H9 (cell line): Measurements from ENCODE around the gene ITPR3. TPM values are rescaled to one million over a fixed set of nuclear protein-coding genes. Genes with fewer than 3 reads are reported as not detected.

Experiments
- DNase-seq: peaks from one replicate; pipeline ENCODE4 v3.0.0-alpha.2; 2017
- H2AFZ ChIP-seq: one replicate; pipeline ENCODE4 v1.6.1; 2013; ENCODE audit warnings: mild to moderate bottlenecking, low read length, control low read depth, moderate library complexity
- H2AK5ac ChIP-seq: 2 replicates; pipeline ENCODE4 v1.6.1; 2013; ENCODE audit warnings: low read length, control low read depth, mixed read lengths; ENCODE audit not compliant: insufficient read length
- H2BK120ac ChIP-seq: one replicate; pipeline ENCODE4 v1.6.1; 2013; ENCODE audit warnings: low read depth, mild to moderate bottlenecking, low read length, control low read depth, inconsistent platforms; ENCODE audit not compliant: poor library complexity, severe bottlenecking
- H2BK12ac ChIP-seq: 2 replicates; pipeline ENCODE4 v1.6.1; 2013; ENCODE audit warnings: low read length, control low read depth, mixed read lengths, low read depth; ENCODE audit not compliant: insufficient read length
- H2BK15ac ChIP-seq: 2 replicates; pipeline ENCODE4 v1.6.1; 2013; ENCODE audit warnings: low read depth, low read length, control low read depth
- H2BK20ac ChIP-seq: one replicate; pipeline ENCODE4 v1.6.1; 2013; ENCODE audit warnings: low read depth, mild to moderate bottlenecking, low read length, control low read depth, inconsistent platforms; ENCODE audit not compliant: poor library complexity, severe bottlenecking
- H2BK5ac ChIP-seq: 2 replicates; pipeline ENCODE4 v1.6.1; 2013; ENCODE audit warnings: low read length, control low read depth, mixed read lengths; ENCODE audit not compliant: insufficient read length
- H3K14ac ChIP-seq: 2 replicates; pipeline ENCODE4 v1.6.1; 2013; ENCODE audit warnings: low read length, control low read depth; ENCODE audit not compliant: insufficient read depth
- H3K18ac ChIP-seq: 2 replicates; pipeline ENCODE4 v1.6.1; 2013; ENCODE audit warnings: low read depth, mild to moderate bottlenecking, mixed read lengths, low read length, control low read depth; ENCODE audit not compliant: insufficient read length
- H3K23ac ChIP-seq: 2 replicates; pipeline ENCODE4 v1.6.1; 2013; ENCODE audit warnings: low read length, control low read depth, mixed read lengths, low read depth; ENCODE audit not compliant: insufficient read length
- H3K23me2 ChIP-seq: 2 replicates; pipeline ENCODE4 v1.6.1; 2013; ENCODE audit warnings: low read depth, mild to moderate bottlenecking, mixed read lengths, low read length, control low read depth; ENCODE audit not compliant: insufficient read length, poor library complexity, severe bottlenecking
- H3K27ac ChIP-seq: 2 replicates; pipeline ENCODE4 v1.5.1; 2013; ENCODE audit warnings: low read length, control low read depth, mixed read lengths, low read depth; ENCODE audit not compliant: insufficient read length
- H3K27me3 ChIP-seq: 2 replicates; pipeline ENCODE4 v1.6.1; 2013; ENCODE audit warnings: low read length, control low read depth, inconsistent platforms; ENCODE audit not compliant: insufficient read depth
- H3K4ac ChIP-seq: 2 replicates; pipeline ENCODE4 v1.6.1; 2013; ENCODE audit warnings: low read depth, mild to moderate bottlenecking, control low read depth, inconsistent platforms, low read length, moderate library complexity
- H3K4me1 ChIP-seq: 2 replicates; pipeline ENCODE4 v1.6.1; 2013; ENCODE audit warnings: low read length, control low read depth, inconsistent platforms; ENCODE audit not compliant: insufficient read depth
- H3K4me2 ChIP-seq: 2 replicates; pipeline ENCODE4 v1.6.1; 2013; ENCODE audit warnings: low read length, control low read depth, mixed read lengths; ENCODE audit not compliant: insufficient read length, insufficient read depth
- H3K56ac ChIP-seq: 2 replicates; pipeline ENCODE4 v1.6.1; 2013; ENCODE audit warnings: low read depth, mild to moderate bottlenecking, mixed read lengths, low read length, control low read depth; ENCODE audit not compliant: insufficient read length
- H3K79me1 ChIP-seq: 2 replicates; pipeline ENCODE4 v1.6.1; 2013; ENCODE audit warnings: low read depth, mild to moderate bottlenecking, moderate library complexity, low read length, control low read depth, inconsistent platforms; ENCODE audit not compliant: insufficient read depth, poor library complexity, severe bottlenecking
- H3K79me2 ChIP-seq: 2 replicates; pipeline ENCODE4 v1.6.1; 2013; ENCODE audit warnings: low read length, control low read depth, inconsistent platforms; ENCODE audit not compliant: insufficient read depth
- H3K9ac ChIP-seq: 2 replicates; pipeline ENCODE4 v1.6.1; 2013; ENCODE audit warnings: low read length, control low read depth, mixed read lengths; ENCODE audit not compliant: insufficient read length; ENCODE audit errors: extremely low read depth
- H3K9me3 ChIP-seq: one replicate; pipeline ENCODE4 v1.6.1; 2013; ENCODE audit warnings: low read depth, low read length, inconsistent platforms; ENCODE audit not compliant: control insufficient read depth
- H3T11ph ChIP-seq: one replicate; pipeline ENCODE4 v1.6.1; 2013; ENCODE audit warnings: mild to moderate bottlenecking, low read length, control low read depth, inconsistent platforms
- H4K20me1 ChIP-seq: one replicate; pipeline ENCODE4 v1.6.1; 2013; ENCODE audit not compliant: control insufficient read depth, insufficient read length, insufficient read depth
- H4K5ac ChIP-seq: 2 replicates; pipeline ENCODE4 v1.6.1; 2013; ENCODE audit warnings: low read depth, mild to moderate bottlenecking, mixed read lengths, low read length, control low read depth; ENCODE audit not compliant: insufficient read length
- H4K8ac ChIP-seq: replicated peaks from 2 replicates; pipeline ENCODE4 v1.6.1; 2013; ENCODE audit warnings: low read length, control low read depth, mixed read lengths, low read depth; ENCODE audit not compliant: insufficient read length
- H4K91ac ChIP-seq: 2 replicates; pipeline ENCODE4 v1.6.1; 2013; ENCODE audit warnings: low read depth, mild to moderate bottlenecking, moderate library complexity, mixed read lengths, low read length, control low read depth; ENCODE audit not compliant: insufficient read length
- H3K27ac Mint-ChIP-seq, 3 experiments: 2 replicates in 2 of 3; 3 replicates in 1 of 3; pipeline ENCODE4 v1.8.0; 2020 to 2021; ENCODE audit warnings: mixed read lengths in 3 of 3, mild to moderate bottlenecking in 1 of 3, moderate library complexity in 1 of 3
- H3K27me3 Mint-ChIP-seq: 2 replicates; pipeline ENCODE4 v1.8.0; 2021; ENCODE audit warnings: low read depth, mild to moderate bottlenecking, moderate library complexity, mixed read lengths
- H3K36me3 Mint-ChIP-seq, 3 experiments: 2 replicates in 2 of 3; 3 replicates in 1 of 3; pipeline ENCODE4 v1.8.0; 2020 to 2021; ENCODE audit warnings: low read depth in 3 of 3, mixed read lengths in 3 of 3; ENCODE audit not compliant: insufficient read depth in 1 of 3
- H3K4me1 Mint-ChIP-seq, 2 experiments: 2 replicates each; pipeline ENCODE4 v1.8.0; 2020; ENCODE audit warnings: mixed read lengths in 2 of 2
- H3K4me3 Mint-ChIP-seq, 2 experiments: 2 replicates in 1 of 2; 3 replicates in 1 of 2; pipeline ENCODE4 v1.8.0; 2020 to 2021; ENCODE audit warnings: mild to moderate bottlenecking in 2 of 2, mixed read lengths in 2 of 2, moderate library complexity in 1 of 2
- H3K9me3 Mint-ChIP-seq, 2 experiments: 2 replicates in 1 of 2; 3 replicates in 1 of 2; pipeline ENCODE4 v1.8.0; 2020; ENCODE audit warnings: mild to moderate bottlenecking in 2 of 2, mixed read lengths in 2 of 2, moderate library complexity in 1 of 2
- WGBS: extraction: QIAGEN DNeasy Blood & Tissue Kit; methylation state at CpG from one replicate; pipeline ENCODE4 v1.1.7; 2013; ENCODE audit warnings: missing lambda C conversion rate, low lambda C conversion rate, mixed read lengths; ENCODE audit not compliant: insufficient read length; ENCODE audit errors: extremely low coverage; 5-methylcytosine and 5-hydroxymethylcytosine counted together
- total RNA-seq: library from RNA; stranded (reverse); gene quantifications from 2 replicates; pipeline ENCODE4 v1.2.1, GENCODE V29; 2021
- TF ChIP-seq, protein P1 (sequence below): fragments of 200-600 bp; sonication (generic); conservative IDR thresholded peaks from 3 replicates; pipeline ENCODE4 v1.8.0; 2021; ENCODE audit warnings: antibody characterized with exemption, mild to moderate bottlenecking

Gene ITPR3
- total RNA-seq, 1 experiment from 2014 or later, result 40.3 TPM

GRCh38 chr6:33589731-33590530 is 31.2 kb upstream of the ITPR3 start:
- H3K27me3 ChIP-seq, result no peaks in the 10 kb centered on the region
- no peak overlapping the region for H4K91ac ChIP-seq
- no peak overlapping the region for H3K18ac ChIP-seq
- H2BK20ac ChIP-seq, result no peak overlapping the region
- no peaks in the 10 kb centered on the region for H3K79me1 ChIP-seq
- no peak overlapping the region for H4K5ac ChIP-seq
- no peak overlapping the region for H2BK120ac ChIP-seq
- no peak overlapping the region; the same call in 1 of the 2 replicates for H2BK15ac ChIP-seq
- no peaks in the 10 kb centered on the region for H4K20me1 ChIP-seq
- H3K79me2 ChIP-seq, result no peaks in the 10 kb centered on the region
- Mint-ChIP-seq H3K27me3 (peaks cover 17% of the 10 kb centered on the region), H3K4me3 (no peak overlapping the region), H3K4me1 (peaks cover 27 to 38% of the 10 kb centered on the region in 2 experiments), H3K9me3 (peaks cover 0 to 6% of the 10 kb centered on the region in 2 experiments; a peak in 2 of 5 replicates), H3K36me3 (no peaks in the 10 kb centered on the region; a peak in 1 of 7 replicates), H3K27ac (peak overlapping the region in 1 of 3 experiments; percentile 61; a peak in 2 of 7 replicates)
- DNase-seq, result peak; percentile 87
- no peak overlapping the region for H2AFZ ChIP-seq
- H3K4me2 ChIP-seq, result no peak overlapping the region
- H2AK5ac ChIP-seq, result no peak overlapping the region
- no peak overlapping the region for H3K56ac ChIP-seq
- H3K4me1 ChIP-seq, result no peaks in the 10 kb centered on the region
- no CpG with 5 or more reads among the region's 9 CpGs for WGBS
- TF ChIP-seq, protein P1, sequence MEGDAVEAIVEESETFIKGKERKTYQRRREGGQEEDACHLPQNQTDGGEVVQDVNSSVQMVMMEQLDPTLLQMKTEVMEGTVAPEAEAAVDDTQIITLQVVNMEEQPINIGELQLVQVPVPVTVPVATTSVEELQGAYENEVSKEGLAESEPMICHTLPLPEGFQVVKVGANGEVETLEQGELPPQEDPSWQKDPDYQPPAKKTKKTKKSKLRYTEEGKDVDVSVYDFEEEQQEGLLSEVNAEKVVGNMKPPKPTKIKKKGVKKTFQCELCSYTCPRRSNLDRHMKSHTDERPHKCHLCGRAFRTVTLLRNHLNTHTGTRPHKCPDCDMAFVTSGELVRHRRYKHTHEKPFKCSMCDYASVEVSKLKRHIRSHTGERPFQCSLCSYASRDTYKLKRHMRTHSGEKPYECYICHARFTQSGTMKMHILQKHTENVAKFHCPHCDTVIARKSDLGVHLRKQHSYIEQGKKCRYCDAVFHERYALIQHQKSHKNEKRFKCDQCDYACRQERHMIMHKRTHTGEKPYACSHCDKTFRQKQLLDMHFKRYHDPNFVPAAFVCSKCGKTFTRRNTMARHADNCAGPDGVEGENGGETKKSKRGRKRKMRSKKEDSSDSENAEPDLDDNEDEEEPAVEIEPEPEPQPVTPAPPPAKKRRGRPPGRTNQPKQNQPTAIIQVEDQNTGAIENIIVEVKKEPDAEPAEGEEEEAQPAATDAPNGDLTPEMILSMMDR, result peak; percentile 93
- no peak overlapping the region for H3K23ac ChIP-seq
- H3T11ph ChIP-seq, result no peak overlapping the region
- no peak overlapping the region for H3K4ac ChIP-seq
- H3K9me3 ChIP-seq, result no peaks in the 10 kb centered on the region
- H2BK12ac ChIP-seq, result no peak overlapping the region
- H2BK5ac ChIP-seq, result no peak overlapping the region
- no peak overlapping the region for H3K9ac ChIP-seq
- no peak overlapping the region for H4K8ac ChIP-seq
- no peak overlapping the region for H3K14ac ChIP-seq
- H3K27ac ChIP-seq, result no peak overlapping the region
- H3K23me2 ChIP-seq, result peaks cover 7% of the 10 kb centered on the region
